Caco-2 (cell line): ENCODE results near the gene KRI1. TPM values are rescaled to one million over a fixed set of nuclear protein-coding genes. Genes with fewer than 3 reads are reported as not detected.

Experiments used
- BruUV-seq: library from RNA; stranded (reverse); fragments of 400-500 nt; replicated peaks from 2 replicates; lab custom pipeline; 2021; lab: Mats Ljungman, UMichigan
- CTCF ChIA-PET: fragments of 300-600 bp; sonication (Branson Sonifier 250); formaldehyde crosslinking; loops from one replicate; lab custom pipeline; 2022; ENCODE audit warnings: antibody characterized with exemption; lab: Charles Lee
- POLR2A ChIA-PET: fragments of 300-600 bp; sonication (Branson Sonifier 250); formaldehyde crosslinking; loops from one replicate; lab custom pipeline; 2022; ENCODE audit warnings: antibody characterized with exemption; lab: Charles Lee
- DNase-seq, 2 experiments: peaks; one replicate each; pipeline versions ENCODE4 v3.0.0 to v3.0.0-alpha.2; 2020 to 2022
- H3K27me3 ChIP-seq: replicated peaks from 2 replicates; pipeline ENCODE4 v1.6.0; 2011; ENCODE audit warnings: low read length; ENCODE audit not compliant: control insufficient read depth, insufficient read depth
- H3K36me3 ChIP-seq: 2 replicates; pipeline ENCODE4 v1.5.1; 2011; ENCODE audit warnings: low read length; ENCODE audit not compliant: control insufficient read depth, insufficient read depth
- H3K4me1 ChIP-seq: fragments of 250-450 bp; sonication (Bioruptor Pico); 2 replicates; pipeline ENCODE4 v1.5.1; 2020; ENCODE audit warnings: mild to moderate bottlenecking
- H3K4me3 ChIP-seq: 2 replicates; pipeline ENCODE4 v1.5.1; 2011; ENCODE audit warnings: low read depth, mild to moderate bottlenecking, control low read depth, low read length
- H3K9me3 ChIP-seq: fragments of 250-450 bp; sonication (Bioruptor Pico); 2 replicates; pipeline ENCODE4 v1.5.1; 2020; ENCODE audit warnings: mild to moderate bottlenecking, moderate library complexity
- H3K27ac Mint-ChIP-seq: one replicate; pipeline ENCODE4 v1.8.0; 2022; ENCODE audit warnings: mixed read lengths; ENCODE audit not compliant: unreplicated experiment
- H3K27me3 Mint-ChIP-seq: one replicate; pipeline ENCODE4 v1.8.0; 2022; ENCODE audit warnings: mixed read lengths; ENCODE audit not compliant: insufficient read depth, unreplicated experiment
- H3K36me3 Mint-ChIP-seq: one replicate; pipeline ENCODE4 v1.8.0; 2022; ENCODE audit warnings: mild to moderate bottlenecking, mixed read lengths; ENCODE audit not compliant: insufficient read depth, unreplicated experiment
- H3K4me1 Mint-ChIP-seq: one replicate; pipeline ENCODE4 v1.8.0; 2022; ENCODE audit warnings: low read depth, mixed read lengths; ENCODE audit not compliant: unreplicated experiment
- H3K4me3 Mint-ChIP-seq: one replicate; pipeline ENCODE4 v1.8.0; 2022; ENCODE audit warnings: mild to moderate bottlenecking, moderate library complexity, mixed read lengths; ENCODE audit not compliant: unreplicated experiment
- H3K9me3 Mint-ChIP-seq: one replicate; pipeline ENCODE4 v1.8.0; 2022; ENCODE audit warnings: mixed read lengths; ENCODE audit not compliant: unreplicated experiment
- intact Hi-C: fragments of 100-400 bp; cut with micrococcal nuclease; formaldehyde crosslinking; loops from one replicate; pipeline ENCODE4 v1.10.0; 2022; ENCODE audit not compliant: unreplicated experiment
- total RNA-seq: library from RNA; stranded (reverse); gene quantifications from 2 replicates; pipeline ENCODE4 v1.2.3, GENCODE V29; 2022
- TF ChIP-seq, protein P1 (sequence below), 2 experiments: fragments of 200-600 bp in 1 of 2; IDR thresholded peaks; 1 replicate in 1 of 2; 2 replicates in 1 of 2; pipeline versions ENCODE4 v1.5.1 to v1.8.0; 2011 to 2022; ENCODE audit warnings: antibody characterized with exemption in 1 of 2, control low read depth in 1 of 2, inconsistent platforms in 1 of 2, low read depth in 1 of 2, low read length in 1 of 2, mild to moderate bottlenecking in 1 of 2, moderate library complexity in 1 of 2; ENCODE audit not compliant: insufficient read depth in 1 of 2, severe bottlenecking in 1 of 2, unreplicated experiment in 1 of 2

KRI1 gene
- total RNA-seq, 1 experiment from 2014 or later = 27.0 TPM

DNA sequence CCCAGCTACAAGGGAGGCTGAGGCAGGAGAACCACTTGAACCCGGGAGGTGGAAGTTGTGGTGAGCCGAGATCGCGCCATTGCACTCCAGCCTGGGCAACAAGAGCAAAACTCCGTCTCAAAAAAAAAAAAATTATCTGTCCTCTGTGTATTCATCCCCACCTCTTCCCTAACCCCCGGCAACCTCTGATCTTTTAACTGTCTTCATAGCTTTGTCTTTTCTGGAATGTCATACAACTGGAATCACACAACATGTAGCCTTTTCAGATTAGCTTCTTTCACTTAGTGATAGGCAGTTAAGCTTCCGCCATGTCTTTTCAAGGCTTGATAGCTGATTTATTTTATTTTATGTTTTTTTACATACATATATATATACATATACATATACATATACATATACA, 40.2 kb downstream of the KRI1 start:
- Mint-ChIP-seq H3K27me3 (no peaks in the 10 kb centered on the region), H3K27ac (no peak overlapping the region), H3K9me3 (no peaks in the 10 kb centered on the region), H3K36me3 (peaks cover 4% of the 10 kb centered on the region), H3K4me3 (no peak overlapping the region), H3K4me1 (no peaks in the 10 kb centered on the region)
- Histone ChIP-seq H3K36me3 (no peaks in the 10 kb centered on the region), H3K4me3 (no peak overlapping the region), H3K27me3 (no peaks in the 10 kb centered on the region), H3K4me1 (no peaks in the 10 kb centered on the region), H3K9me3 (no peaks in the 10 kb centered on the region)
- peak in 1 of 2 experiments; percentile 55 for DNase-seq
- TF ChIP-seq, protein P1, sequence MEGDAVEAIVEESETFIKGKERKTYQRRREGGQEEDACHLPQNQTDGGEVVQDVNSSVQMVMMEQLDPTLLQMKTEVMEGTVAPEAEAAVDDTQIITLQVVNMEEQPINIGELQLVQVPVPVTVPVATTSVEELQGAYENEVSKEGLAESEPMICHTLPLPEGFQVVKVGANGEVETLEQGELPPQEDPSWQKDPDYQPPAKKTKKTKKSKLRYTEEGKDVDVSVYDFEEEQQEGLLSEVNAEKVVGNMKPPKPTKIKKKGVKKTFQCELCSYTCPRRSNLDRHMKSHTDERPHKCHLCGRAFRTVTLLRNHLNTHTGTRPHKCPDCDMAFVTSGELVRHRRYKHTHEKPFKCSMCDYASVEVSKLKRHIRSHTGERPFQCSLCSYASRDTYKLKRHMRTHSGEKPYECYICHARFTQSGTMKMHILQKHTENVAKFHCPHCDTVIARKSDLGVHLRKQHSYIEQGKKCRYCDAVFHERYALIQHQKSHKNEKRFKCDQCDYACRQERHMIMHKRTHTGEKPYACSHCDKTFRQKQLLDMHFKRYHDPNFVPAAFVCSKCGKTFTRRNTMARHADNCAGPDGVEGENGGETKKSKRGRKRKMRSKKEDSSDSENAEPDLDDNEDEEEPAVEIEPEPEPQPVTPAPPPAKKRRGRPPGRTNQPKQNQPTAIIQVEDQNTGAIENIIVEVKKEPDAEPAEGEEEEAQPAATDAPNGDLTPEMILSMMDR (IDR thresholded peaks at IDR 0.05; ENCODE audit: insufficient read depth in 1 of 2, low read depth in 1 of 2, low read length in 1 of 2, severe bottlenecking in 1 of 2, unreplicated experiment in 1 of 2) = no peak
- ChIA-PET CTCF (interaction anchor here (0.5 kb wide), 1 partner anchor 21 kb away, joined by 4 read pairs; no protein-coding TSS in a partner anchor), POLR2A (no interaction called here)
- no TSS peak for BruUV-seq
- intact Hi-C loops = no loop called here

DNA sequence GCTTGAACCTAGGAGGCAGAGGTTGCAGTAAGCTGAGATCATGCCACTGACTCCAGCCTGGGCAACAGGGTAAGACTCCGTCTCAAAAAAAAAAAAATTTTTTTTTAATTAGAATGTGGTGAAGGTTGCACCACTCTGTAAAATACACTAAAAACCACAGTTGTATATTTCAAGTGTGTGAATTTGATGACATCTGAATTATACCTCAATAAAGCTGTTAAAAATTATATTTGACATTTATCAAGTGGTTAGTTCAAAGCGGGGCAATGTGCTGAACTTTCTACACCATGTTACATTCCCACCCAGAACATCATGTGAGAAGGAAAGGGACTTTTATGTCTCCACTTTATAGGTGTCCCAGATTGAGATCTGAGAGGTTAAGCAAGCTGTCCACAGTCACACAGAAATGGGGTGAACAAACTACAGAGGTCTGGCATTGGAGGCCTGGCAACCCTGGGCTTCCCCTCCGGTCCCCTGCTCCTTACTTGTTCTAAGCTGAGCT, 42.6 kb downstream of the KRI1 start:
- H3K4me3 ChIP-seq = no peak overlapping the region
- no peak for DNase-seq
- Mint-ChIP-seq H3K27me3 (peaks cover 5% of the 10 kb centered on the region), H3K4me1 (peaks cover 5% of the 10 kb centered on the region), H3K27ac (no peak overlapping the region), H3K4me3 (no peak overlapping the region), H3K36me3 (peaks cover 4% of the 10 kb centered on the region), H3K9me3 (no peaks in the 10 kb centered on the region)
- H3K4me1 ChIP-seq = peaks cover 5% of the 10 kb centered on the region; the same call in 1 of the 2 replicates
- no TSS peak for BruUV-seq
- ChIA-PET POLR2A (no interaction called here), CTCF (interaction anchor here (0.7 kb wide), 3 partner anchors 13 to 419 kb away, joined by 3 to 7 read pairs (median 6); no protein-coding TSS in a partner anchor)
- H3K9me3 ChIP-seq = no peaks in the 10 kb centered on the region
- H3K36me3 ChIP-seq = no peaks in the 10 kb centered on the region
- TF ChIP-seq, protein P1 (IDR thresholded peaks at IDR 0.05; ENCODE audit: insufficient read depth in 1 of 2, low read depth in 1 of 2, low read length in 1 of 2, severe bottlenecking in 1 of 2, unreplicated experiment in 1 of 2) = no peak
- intact Hi-C loops = no loop called here
- H3K27me3 ChIP-seq = no peaks in the 10 kb centered on the region

DNA sequence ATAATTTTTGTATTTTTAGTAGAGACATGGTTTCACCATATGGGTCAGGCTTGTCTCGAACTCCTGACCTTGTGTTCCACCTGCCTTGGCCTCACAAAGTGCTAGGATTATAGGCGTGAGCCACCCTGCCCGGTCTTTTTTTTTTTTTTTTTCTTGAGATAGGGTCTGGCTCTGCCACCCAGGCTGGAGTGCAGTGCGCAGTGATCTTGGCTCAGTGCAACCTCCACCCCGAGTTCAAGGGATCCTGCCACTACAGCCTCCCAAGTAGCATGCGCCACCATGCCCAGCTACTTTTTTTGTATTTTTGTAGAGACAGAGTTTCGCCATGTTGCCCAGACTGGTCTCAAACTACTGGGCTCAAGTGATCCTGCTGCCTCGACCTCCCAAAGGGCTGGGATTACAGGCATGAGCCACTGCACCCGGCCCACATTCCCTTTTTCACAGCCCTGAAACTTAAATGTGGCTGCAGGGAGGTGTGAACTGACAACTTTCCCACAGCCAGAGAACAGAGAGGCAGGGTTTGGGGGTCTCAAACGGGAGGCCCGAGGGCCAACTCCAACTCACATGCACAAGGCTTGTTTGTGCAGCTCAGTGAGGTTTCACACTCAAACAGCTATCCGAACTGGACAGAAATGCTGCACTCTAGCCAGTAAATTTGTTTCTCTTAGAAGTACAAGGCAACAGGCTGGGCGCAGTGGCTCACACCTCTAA, 44.2 kb downstream of the KRI1 start:
- peaks cover 5% of the 10 kb centered on the region for H3K27me3 Mint-ChIP-seq
- Histone ChIP-seq H3K36me3 (no peaks in the 10 kb centered on the region), H3K4me3 (no peak overlapping the region), H3K27me3 (no peaks in the 10 kb centered on the region), H3K9me3 (no peaks in the 10 kb centered on the region), H3K4me1 (peaks cover 7% of the 10 kb centered on the region; the same call in 1 of the 2 replicates)
- H3K9me3 Mint-ChIP-seq = no peaks in the 10 kb centered on the region
- no peak overlapping the region for H3K4me3 Mint-ChIP-seq
- peaks cover 8% of the 10 kb centered on the region for H3K4me1 Mint-ChIP-seq
- ChIA-PET CTCF (no interaction called here), POLR2A (no interaction called here)
- no TSS peak for BruUV-seq
- H3K27ac Mint-ChIP-seq = no peak overlapping the region
- DNase-seq = no peak
- intact Hi-C loops = no loop called here
- TF ChIP-seq, protein P1 (IDR thresholded peaks at IDR 0.05; ENCODE audit: insufficient read depth in 1 of 2, low read depth in 1 of 2, low read length in 1 of 2, severe bottlenecking in 1 of 2, unreplicated experiment in 1 of 2) = no peak
- peaks cover 4% of the 10 kb centered on the region for H3K36me3 Mint-ChIP-seq
